K562 (cell line): ENCODE results near the gene AFF3. TPM values are rescaled to one million over a fixed set of nuclear protein-coding genes. Genes with fewer than 3 reads are reported as not detected.
A peak's percentile ranks its signal among the peaks of the same experiment; 100 is the strongest.

Experiments used
- ATAC-seq: fragments of 200-7000 bp; cut with Tn5 transposase; 3 replicates; pipeline ENCODE4 v1.9.1; 2020; ENCODE audit warnings: moderate library complexity
- BruUV-seq: library from RNA; stranded (reverse); fragments of 400-500 nt; replicated peaks from 2 replicates; lab custom pipeline; 2021; lab: Mats Ljungman, UMichigan
- CTCF ChIA-PET: fragments of 300-600 bp; formaldehyde crosslinking; extraction: SDS; loops from one replicate; lab custom pipeline; 2021; ENCODE audit warnings: low intra/inter-chr PET ratio; lab: Yijun Ruan, JAX
- POLR2A ChIA-PET: fragments of 300-600, 350-650 bp; sonication (Branson Sonifier 250); formaldehyde crosslinking; extraction: SDS; loops from one replicate; lab custom pipeline; 2021; ENCODE audit warnings: antibody characterized with exemption, inconsistent platforms; lab: Yijun Ruan, JAX
- DNase-seq, 4 experiments: peaks; one replicate each; pipeline versions ENCODE4 v3.0.0 to v3.0.0-alpha.2; 2011 to 2018; ENCODE audit warnings: low spot score in 3 of 4, mixed read lengths in 3 of 4; ENCODE audit errors: extremely low read depth in 1 of 4
- FAIRE-seq: peaks from 2 replicates; lab custom pipeline; 2011; peaks lifted over from hg19 to GRCh38; lab: Jason Lieb, UNC
- H2AFZ ChIP-seq: 2 replicates; pipeline ENCODE4 v1.6.0; 2011; ENCODE audit warnings: low read depth, low read length, control low read depth, inconsistent platforms
- H3K27ac ChIP-seq: fragments of 200-600 bp; 3 replicates; pipeline ENCODE4 v1.8.0; 2011; ENCODE audit warnings: low read depth, mild to moderate bottlenecking, control low read depth, inconsistent platforms, low read length, moderate library complexity, mixed read lengths; ENCODE audit errors: extremely low read depth
- H3K27me3 ChIP-seq, 2 experiments: fragments of 300-600 bp in 1 of 2; 2 replicates in 1 of 2; 3 replicates in 1 of 2; pipeline versions ENCODE4 v1.6.0 to v1.8.0; 2011; ENCODE audit warnings: inconsistent platforms in 2 of 2, low read length in 2 of 2, mild to moderate bottlenecking in 1 of 2, mixed read lengths in 1 of 2, moderate library complexity in 1 of 2; ENCODE audit not compliant: control insufficient read depth in 2 of 2, insufficient read depth in 2 of 2
- H3K36me3 ChIP-seq: fragments of 300-600 bp; 3 replicates; pipeline ENCODE4 v1.8.0; 2011; ENCODE audit warnings: mild to moderate bottlenecking, low read length, inconsistent platforms; ENCODE audit not compliant: control insufficient read depth, insufficient read depth
- H3K4me1 ChIP-seq, 2 experiments: fragments of 200-600 bp in 1 of 2; replicated peaks in 1 of 2; 2 replicates in 1 of 2; 3 replicates in 1 of 2; pipeline versions ENCODE4 v1.5.1 to v1.8.0; 2011; ENCODE audit warnings: inconsistent platforms in 2 of 2, low read length in 2 of 2, mild to moderate bottlenecking in 1 of 2, mixed read lengths in 1 of 2, moderate library complexity in 1 of 2; ENCODE audit not compliant: control insufficient read depth in 2 of 2, insufficient read depth in 2 of 2
- H3K4me2 ChIP-seq: 2 replicates; pipeline ENCODE4 v1.6.1; 2011; ENCODE audit warnings: low read length, control low read depth, inconsistent platforms, mixed read lengths; ENCODE audit not compliant: insufficient read depth
- H3K4me3 ChIP-seq: fragments of 200-600 bp; sonication (generic), shearing (Covaris generic); 2 replicates; pipeline ENCODE4 v1.5.1; 2016; ENCODE audit warnings: control low read depth, inconsistent platforms
- H3K79me2 ChIP-seq: fragments of 200-600 bp; 3 replicates; pipeline ENCODE4 v1.8.0; 2011; ENCODE audit warnings: low read length, inconsistent platforms; ENCODE audit not compliant: control insufficient read depth, insufficient read depth
- H3K9ac ChIP-seq, 2 experiments: 2 replicates each; pipeline versions ENCODE4 v1.6.0 to v1.6.1; 2011; ENCODE audit warnings: low read depth in 2 of 2, low read length in 2 of 2, control low read depth in 1 of 2, inconsistent platforms in 1 of 2, mild to moderate bottlenecking in 1 of 2, mixed read lengths in 1 of 2; ENCODE audit not compliant: insufficient read depth in 1 of 2
- H3K9me1 ChIP-seq: one replicate; pipeline ENCODE4 v1.6.0; 2011; ENCODE audit warnings: inconsistent platforms, mild to moderate bottlenecking, low read length, moderate library complexity; ENCODE audit not compliant: control insufficient read depth, insufficient read depth
- H3K9me3 ChIP-seq: replicated peaks from 2 replicates; pipeline ENCODE4 v1.5.1; 2011; ENCODE audit warnings: low read depth, low read length, inconsistent platforms; ENCODE audit not compliant: control insufficient read depth, insufficient read depth
- H4K20me1 ChIP-seq: replicated peaks from 2 replicates; pipeline ENCODE4 v1.6.1; 2011; ENCODE audit warnings: low read length, inconsistent platforms, mixed read lengths; ENCODE audit not compliant: control insufficient read depth, insufficient read depth
- CREM ChIP-seq: IDR thresholded peaks from 2 replicates; pipeline ENCODE4 v1.6.1; 2014; ENCODE audit warnings: antibody characterized with exemption, low read depth
- FOXA3 ChIP-seq, 2 experiments: fragments of 450-650 bp in 1 of 2; sonication (generic) in 1 of 2; formaldehyde crosslinking; IDR thresholded peaks in 1 of 2; conservative IDR thresholded peaks in 1 of 2; 2 replicates each; pipeline versions ENCODE4 v1.4.0 to v1.8.0; 2020 to 2022; ENCODE audit warnings: mild to moderate bottlenecking in 2 of 2, missing genetic modification reagents in 1 of 2
- HNRNPH1 ChIP-seq: fragments of 200-400 bp; formaldehyde crosslinking; optimal IDR thresholded peaks from 2 replicates; pipeline ENCODE3; 2017; ENCODE audit warnings: low read depth, mild to moderate bottlenecking, low read length, moderate library complexity
- KLF10 ChIP-seq: fragments of 250-450 bp; sonication (Bioruptor Pico); IDR thresholded peaks from 2 replicates; pipeline ENCODE4 v1.6.1; 2021; ENCODE audit warnings: matching md5 sums
- MYC ChIP-seq, 2 experiments: fragments of 250-450 bp in 1 of 2; sonication (Bioruptor Pico) in 1 of 2; IDR thresholded peaks; 2 replicates each; pipeline versions ENCODE4 v1.5.1 to v1.6.1; 2012 to 2021; ENCODE audit warnings: low read depth in 2 of 2, borderline replicate concordance in 1 of 2, improper control_type of control experiment in 1 of 2, low read length in 1 of 2, mild to moderate bottlenecking in 1 of 2, moderate library complexity in 1 of 2
- PHB2 ChIP-seq: fragments of 450-650 bp; IDR thresholded peaks from 2 replicates; pipeline ENCODE4 v1.6.1; 2017; ENCODE audit warnings: low read depth
- SRSF7 ChIP-seq: fragments of 200-400 bp; formaldehyde crosslinking; optimal IDR thresholded peaks from 2 replicates; pipeline ENCODE3; 2017; ENCODE audit warnings: mild to moderate bottlenecking, low read depth, low read length
- WGBS: fragments of 100-300 bp; shearing (Covaris generic); methylation state at CpG from one replicate; pipeline ENCODE4 v1.1.6; 2016; ENCODE audit warnings: low coverage, mixed read lengths; ENCODE audit not compliant: insufficient coverage; ENCODE audit errors: missing lambda C conversion rate; 5-methylcytosine and 5-hydroxymethylcytosine counted together
- in situ Hi-C: fragments of 300-500 bp; cut with MboI; formaldehyde crosslinking; loops from 4 replicates; pipeline ENCODE4 v1.15.0; 2018; ENCODE audit warnings: inconsistent platforms, mixed read lengths
- intact Hi-C: fragments of 100-400 bp; cut with micrococcal nuclease; formaldehyde crosslinking; loops from 2 replicates; pipeline ENCODE4 v1.14.2; 2022
- polyA plus RNA-seq, 8 experiments: library from polyadenylated mRNA; depleted of rRNA in 4 of 8; stranded (reverse) in 5 of 8; unstranded in 3 of 8; fragments of >200 nt; fragmentation: Nextera tagmentation in 2 of 8; fragmentation: Illumina TruSeq in 1 of 8; extraction: Ambion mirVana in 2 of 8; extraction: Trizol in 1 of 8; gene quantifications; 2 replicates each; pipeline versions ENCODE4 v1.2.1 to v1.2.3, GENCODE V29; 2011 to 2014; ENCODE audit warnings: inconsistent platforms in 1 of 8, missing spikeins in 1 of 8
- total RNA-seq, 7 experiments: library from RNA; depleted of rRNA in 6 of 7; stranded (reverse); fragments of >200 nt in 6 of 7; fragmentation: Illumina TruSeq in 2 of 7; extraction: Trizol in 2 of 7; gene quantifications; 2 replicates each; pipeline versions ENCODE4 v1.2.1 to v1.2.3, GENCODE V29; 2011 to 2021; ENCODE audit warnings: low replicate concordance in 1 of 7
- TF ChIP-seq, protein P1 (sequence below), 2 experiments: fragments of 450-650 bp in 1 of 2; sonication (generic) in 1 of 2; formaldehyde crosslinking; conservative IDR thresholded peaks; 2 replicates each; pipeline versions ENCODE4 v1.4.0 to v1.8.1; 2020 to 2022; ENCODE audit warnings: mild to moderate bottlenecking in 1 of 2, missing genetic modification reagents in 1 of 2
- TF ChIP-seq, protein P2 (sequence below): fragments of 450-650 bp; IDR thresholded peaks from 2 replicates; pipeline ENCODE4 v1.6.1; 2016; ENCODE audit warnings: low read depth, mild to moderate bottlenecking, moderate library complexity
- TF ChIP-seq, protein P3 (sequence below): fragments of 450-650 bp; formaldehyde crosslinking; IDR thresholded peaks from 2 replicates; pipeline ENCODE4 v1.4.0; 2022; ENCODE audit warnings: missing genetic modification characterization

The AFF3 gene
- total and polyA plus RNA-seq, 9 of the 15 experiments (the other 6 are each of a cell fraction or from before 2014, with no cell fraction given), result 0.02 to 0.11 TPM; not detected in 7

DNA sequence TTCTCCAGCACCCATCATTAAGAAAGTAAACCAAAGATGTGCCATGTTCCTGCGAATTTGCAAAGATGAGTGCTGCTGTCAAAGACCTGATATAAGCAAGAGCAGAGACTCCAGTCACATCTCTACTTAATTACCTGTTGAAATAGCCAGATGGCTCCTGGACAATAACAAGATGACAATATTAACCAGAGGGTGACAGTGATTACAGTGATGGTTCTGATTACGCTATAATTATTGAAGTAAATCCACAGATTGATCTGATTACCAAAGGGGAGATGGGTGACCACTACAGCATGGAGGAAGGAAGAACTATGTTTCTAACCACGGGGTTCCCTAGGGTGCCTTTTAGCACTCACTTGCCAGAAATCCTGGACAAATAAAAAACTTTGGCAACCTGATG lies 36.5 kb upstream of the AFF3 start:
- ChIA-PET POLR2A (no interaction called here), CTCF (interaction anchor here (2.2 kb wide), 1 partner anchor 64 kb away, joined by 5 read pairs; no protein-coding TSS in a partner anchor)
- H2AFZ ChIP-seq, result 0 out of 2 replicates have a peak overlapping the region, but pooled peaks have one; percentile 4
- no peaks in the 10 kb centered on the region for H3K79me2 ChIP-seq
- H4K20me1 ChIP-seq, result no peaks in the 10 kb centered on the region
- H3K27ac ChIP-seq, result no peak overlapping the region
- no peaks in the 10 kb centered on the region for H3K36me3 ChIP-seq
- no peak overlapping the region for H3K4me2 ChIP-seq
- FAIRE-seq, result no peak
- intact Hi-C loops, result loop anchor here (2.0 kb wide), 1 partner anchor 64 kb away; no protein-coding TSS in a partner anchor
- H3K4me1 ChIP-seq, result no peaks in the 10 kb centered on the region
- no peak for DNase-seq
- in situ Hi-C loops, result no loop called here
- no peak for ATAC-seq
- H3K9ac ChIP-seq, result no peak overlapping the region
- no TSS peak for BruUV-seq
- H3K9me3 ChIP-seq, result no peaks in the 10 kb centered on the region
- peaks cover 15 to 19% of the 10 kb centered on the region in 2 experiments; a peak in 4 of 5 replicates for H3K27me3 ChIP-seq
- H3K9me1 ChIP-seq, result no peaks in the 10 kb centered on the region
- WGBS, result 0% methylated on average over 3 of the region's 3 CpGs
- H3K4me3 ChIP-seq, result no peak overlapping the region
- TF ChIP-seq, protein P1, sequence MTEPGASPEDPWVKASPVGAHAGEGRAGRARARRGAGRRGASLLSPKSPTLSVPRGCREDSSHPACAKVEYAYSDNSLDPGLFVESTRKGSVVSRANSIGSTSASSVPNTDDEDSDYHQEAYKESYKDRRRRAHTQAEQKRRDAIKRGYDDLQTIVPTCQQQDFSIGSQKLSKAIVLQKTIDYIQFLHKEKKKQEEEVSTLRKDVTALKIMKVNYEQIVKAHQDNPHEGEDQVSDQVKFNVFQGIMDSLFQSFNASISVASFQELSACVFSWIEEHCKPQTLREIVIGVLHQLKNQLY (CRISPR knock-in tag; conservative IDR thresholded peaks at IDR 0.05), result no peak
- TF ChIP-seq CREM (no peak), FOXA3 (CRISPR knock-in tag; conservative IDR thresholded peaks at IDR 0.05 in 1 of 2, IDR thresholded peaks at IDR 0.05 in 1 of 2) (no peak), HNRNPH1 (no peak), MYC (IDR thresholded peaks at IDR 0.05; ENCODE audit: low read depth, low read length) (no peak), MYC (CRISPR knock-in tag; IDR thresholded peaks at IDR 0.05; ENCODE audit: borderline replicate concordance, low read depth) (no peak), KLF10 (CRISPR knock-in tag) (no peak), PHB2 (no peak), SRSF7 (no peak)
- TF ChIP-seq, protein P2, sequence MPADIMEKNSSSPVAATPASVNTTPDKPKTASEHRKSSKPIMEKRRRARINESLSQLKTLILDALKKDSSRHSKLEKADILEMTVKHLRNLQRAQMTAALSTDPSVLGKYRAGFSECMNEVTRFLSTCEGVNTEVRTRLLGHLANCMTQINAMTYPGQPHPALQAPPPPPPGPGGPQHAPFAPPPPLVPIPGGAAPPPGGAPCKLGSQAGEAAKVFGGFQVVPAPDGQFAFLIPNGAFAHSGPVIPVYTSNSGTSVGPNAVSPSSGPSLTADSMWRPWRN, result no peak
- TF ChIP-seq, protein P3, sequence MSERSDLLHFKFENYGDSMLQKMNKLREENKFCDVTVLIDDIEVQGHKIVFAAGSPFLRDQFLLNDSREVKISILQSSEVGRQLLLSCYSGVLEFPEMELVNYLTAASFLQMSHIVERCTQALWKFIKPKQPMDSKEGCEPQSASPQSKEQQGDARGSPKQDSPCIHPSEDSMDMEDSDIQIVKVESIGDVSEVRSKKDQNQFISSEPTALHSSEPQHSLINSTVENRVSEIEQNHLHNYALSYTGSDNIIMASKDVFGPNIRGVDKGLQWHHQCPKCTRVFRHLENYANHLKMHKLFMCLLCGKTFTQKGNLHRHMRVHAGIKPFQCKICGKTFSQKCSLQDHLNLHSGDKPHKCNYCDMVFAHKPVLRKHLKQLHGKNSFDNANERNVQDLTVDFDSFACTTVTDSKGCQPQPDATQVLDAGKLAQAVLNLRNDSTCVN, result no peak
